NCI-H2029 (cell line): ENCODE data around the gene SORCS2.

Source experiments
- DNase-seq: peaks from one replicate; lab custom pipeline; 2025; lab: John Stamatoyannopoulos, UW

The SORCS2 gene

GRCh38 chr4:7692451-7693236, 500.3 kb downstream of the SORCS2 start:
- DNase-seq: no peak

DNA sequence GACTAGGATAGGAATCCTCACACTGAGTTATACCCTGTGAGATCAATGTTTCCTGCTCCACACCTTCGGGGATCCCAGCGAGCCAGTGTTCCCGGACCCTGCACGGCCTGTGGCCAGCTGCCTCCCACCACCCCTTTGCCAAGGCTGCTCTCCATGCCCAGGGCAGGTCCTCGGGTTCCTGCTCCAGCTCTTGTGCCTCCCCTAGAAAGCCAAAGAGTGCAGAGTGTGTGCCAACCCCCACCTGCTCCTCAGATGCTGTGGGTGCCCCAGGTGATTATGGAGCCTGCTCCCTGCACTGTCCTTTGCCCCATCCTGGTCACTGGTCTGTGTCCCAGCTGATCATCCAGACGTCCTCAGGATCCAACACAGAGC, 500.9 kb downstream of the SORCS2 start:
- DNase-seq: no peak

DNA sequence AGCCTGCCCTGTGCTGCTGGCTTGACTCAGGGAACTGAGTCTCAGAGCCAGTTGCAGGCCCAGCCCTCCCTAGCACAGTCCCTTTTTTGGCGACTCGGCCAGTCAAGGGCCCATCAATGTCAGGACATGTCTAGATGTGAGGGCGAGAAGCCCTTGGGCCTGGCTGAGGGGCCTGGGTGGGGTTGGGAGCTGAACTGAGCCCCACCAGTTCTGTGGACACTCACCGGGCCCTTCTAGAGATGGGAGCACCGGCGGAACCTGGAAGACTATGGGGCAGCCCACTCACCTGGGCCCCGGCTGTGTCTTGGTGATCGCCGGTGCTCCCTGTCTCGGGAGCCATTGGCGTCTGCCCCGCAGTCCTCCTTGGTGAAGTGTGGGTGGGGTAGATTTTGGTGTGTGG, 501.4 kb downstream of the SORCS2 start:
- DNase-seq: no peak

- no peak for DNase-seq
These were observed 502.0 kb downstream of the SORCS2 start for GRCh38 chr4:7694324-7694723.

- DNase-seq: no peak
These were observed 505.0 kb downstream of the SORCS2 start for GRCh38 chr4:7697343-7697742.

DNA sequence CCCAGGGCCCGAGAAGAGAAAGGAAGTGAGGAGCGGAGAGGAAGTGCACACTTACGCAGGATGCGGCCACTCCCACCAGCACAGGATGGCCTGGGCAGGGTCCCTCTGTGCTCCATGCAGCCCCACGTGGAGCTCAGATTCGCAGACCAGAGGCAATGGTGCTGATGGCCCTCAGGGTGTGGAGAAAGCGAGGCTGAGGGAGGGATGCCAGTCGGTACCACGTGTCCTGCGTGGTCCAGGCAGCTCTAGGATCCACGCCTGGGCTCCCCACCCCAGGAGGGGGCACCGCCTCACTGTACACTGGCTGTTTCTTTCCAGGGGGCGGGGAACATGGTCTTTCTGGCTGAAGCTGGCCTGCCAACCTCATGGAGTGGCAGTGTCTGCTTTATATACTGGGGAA, 505.5 kb downstream of the SORCS2 start:
- no peak for DNase-seq

DNA sequence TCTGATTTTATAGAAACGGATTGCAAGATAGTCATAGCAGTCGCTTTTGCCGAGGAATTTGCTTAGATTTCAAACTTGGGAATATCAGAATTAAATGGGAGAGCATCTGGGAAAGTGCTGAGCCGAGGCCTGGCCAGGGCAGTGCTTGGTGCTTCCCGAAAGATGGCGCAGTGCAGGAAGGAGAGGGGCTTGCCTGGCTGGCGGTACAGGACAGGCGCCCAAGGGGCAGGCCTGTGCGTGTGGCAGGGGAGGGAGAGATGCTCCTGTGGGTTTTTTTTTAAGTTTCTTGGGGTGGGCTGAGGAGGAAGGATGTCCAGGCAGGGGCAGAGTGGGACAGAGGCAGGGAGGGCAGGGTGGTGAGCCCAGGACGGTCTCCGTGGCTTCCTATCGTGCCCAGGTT, 506.2 kb downstream of the SORCS2 start:
- no peak for DNase-seq

DNA sequence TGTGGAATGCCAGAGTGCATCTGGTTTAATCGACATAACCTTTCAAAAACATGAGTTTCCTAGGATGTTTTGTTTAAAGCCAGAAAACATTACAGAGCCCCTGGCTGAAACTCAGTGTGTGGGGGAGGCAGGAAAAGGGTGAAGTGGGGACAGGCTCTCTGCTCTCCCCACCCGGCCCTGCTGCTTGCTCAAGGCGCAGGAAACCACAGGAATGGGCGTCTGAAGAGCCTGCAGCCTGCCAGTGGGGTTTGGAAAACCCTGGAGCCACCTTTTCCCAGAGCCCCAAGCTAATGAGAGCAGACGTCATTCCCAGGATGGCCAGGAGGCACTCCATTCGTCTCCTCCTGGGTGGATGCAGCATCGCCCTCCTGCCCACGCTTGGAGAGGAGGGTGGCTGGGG, 506.7 kb downstream of the SORCS2 start:
- no peak for DNase-seq

DNA sequence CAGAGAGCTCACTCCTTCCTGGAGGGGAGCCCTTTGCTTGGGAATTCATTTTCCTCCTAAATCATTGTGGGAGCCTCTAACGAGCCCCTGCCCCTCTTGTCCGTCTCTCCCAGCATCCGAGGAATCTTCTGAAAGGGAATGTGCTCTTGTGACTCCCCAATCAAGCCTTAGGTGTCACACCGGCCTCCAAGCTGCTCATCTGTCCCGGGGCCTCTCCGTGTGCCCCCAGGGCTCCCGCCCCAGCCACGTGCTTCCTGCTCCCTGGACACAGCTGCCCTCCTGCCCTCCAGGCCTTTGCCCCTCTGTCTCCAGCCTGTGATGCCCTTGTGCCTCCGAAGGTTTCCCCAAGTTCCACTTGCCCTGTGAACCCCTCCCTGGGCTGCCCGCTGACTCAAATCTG, 507.5 kb downstream of the SORCS2 start:
- DNase-seq: no peak

DNA sequence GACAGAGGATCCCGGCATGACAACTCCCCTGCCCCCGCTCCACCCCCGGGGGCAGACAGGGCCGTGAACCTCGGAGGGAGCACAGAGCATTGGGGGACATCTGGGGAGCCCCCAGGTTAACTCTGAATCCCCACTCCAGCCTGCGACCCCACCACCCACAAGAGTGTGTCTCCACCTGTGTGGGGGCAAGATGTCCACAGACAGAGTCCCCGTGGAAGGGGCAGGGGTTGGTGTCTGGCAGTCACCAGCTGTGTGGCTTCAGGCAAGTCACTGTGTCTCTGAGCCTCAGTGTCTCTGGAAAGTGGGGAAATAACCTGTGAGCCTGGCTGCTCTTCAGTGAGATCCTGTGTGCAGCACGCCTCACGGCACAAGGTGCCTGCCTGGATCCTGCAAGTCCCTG, 508.3 kb downstream of the SORCS2 start:
- no peak for DNase-seq

- DNase-seq: no peak
These were observed 509.7 kb downstream of the SORCS2 start for GRCh38 chr4:7701866-7702649.

- DNase-seq: peak; percentile 19
These were observed 511.4 kb downstream of the SORCS2 start for GRCh38 chr4:7703688-7704087.

DNA sequence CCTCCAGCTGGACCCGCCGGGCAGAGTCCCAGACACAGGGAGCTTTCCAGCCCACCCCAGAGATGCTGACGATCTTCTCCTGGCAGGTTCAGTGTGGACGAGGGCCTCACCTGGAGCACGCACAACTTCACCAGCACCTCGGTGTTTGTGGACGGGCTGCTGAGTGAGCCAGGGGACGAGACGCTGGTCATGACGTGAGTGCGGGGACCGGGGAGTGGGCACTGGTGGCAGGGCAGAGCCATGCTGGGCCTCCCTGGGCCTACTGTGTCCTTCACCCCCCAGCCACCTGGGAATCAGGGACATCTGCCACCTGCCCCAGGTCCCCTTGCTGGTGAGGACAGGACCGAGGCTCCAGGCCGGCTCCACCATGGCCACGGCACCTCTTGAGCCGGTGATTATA, 511.8 kb downstream of the SORCS2 start:
- DNase-seq: no peak

DNA sequence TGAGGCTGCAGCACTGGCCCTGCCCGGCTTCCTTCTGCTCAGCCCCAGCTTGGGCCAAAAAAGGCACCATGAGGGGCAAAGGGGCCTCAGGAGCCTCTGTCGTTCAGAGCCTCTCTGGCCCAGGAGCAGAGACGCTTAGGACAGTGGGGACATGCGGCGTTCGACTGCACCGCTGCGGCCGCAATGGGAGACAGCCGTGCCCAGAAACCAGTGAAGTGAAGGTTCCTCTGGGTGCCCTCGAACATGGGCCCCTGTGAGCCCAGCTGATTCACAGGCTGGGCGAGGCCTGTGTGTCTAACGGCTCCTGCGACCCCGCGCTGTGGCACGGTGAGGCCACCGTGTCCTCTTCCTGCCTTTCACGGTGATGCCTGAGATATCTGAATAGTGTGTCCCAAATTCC, 512.3 kb downstream of the SORCS2 start:
- DNase-seq: no peak

DNA sequence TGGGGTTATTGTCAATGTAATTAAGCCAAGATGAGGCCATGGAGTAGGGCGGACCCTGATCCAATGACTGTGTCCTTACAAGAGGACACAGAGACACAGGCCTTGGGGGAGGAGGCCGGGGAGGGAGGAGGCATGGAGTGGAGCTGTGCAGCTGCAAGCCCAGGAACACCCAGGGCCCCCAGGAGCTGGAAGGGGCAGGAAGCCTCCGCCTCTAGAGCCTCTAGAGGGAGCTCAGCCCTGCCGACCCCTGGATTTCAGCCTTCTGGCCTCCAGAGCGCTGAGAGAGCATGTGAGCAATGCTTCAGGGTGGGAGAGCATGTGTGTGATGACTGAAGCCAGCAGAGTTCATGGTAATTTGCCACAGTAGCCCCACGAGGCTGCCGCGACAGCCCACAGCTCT, 512.7 kb downstream of the SORCS2 start:
- no peak for DNase-seq

DNA sequence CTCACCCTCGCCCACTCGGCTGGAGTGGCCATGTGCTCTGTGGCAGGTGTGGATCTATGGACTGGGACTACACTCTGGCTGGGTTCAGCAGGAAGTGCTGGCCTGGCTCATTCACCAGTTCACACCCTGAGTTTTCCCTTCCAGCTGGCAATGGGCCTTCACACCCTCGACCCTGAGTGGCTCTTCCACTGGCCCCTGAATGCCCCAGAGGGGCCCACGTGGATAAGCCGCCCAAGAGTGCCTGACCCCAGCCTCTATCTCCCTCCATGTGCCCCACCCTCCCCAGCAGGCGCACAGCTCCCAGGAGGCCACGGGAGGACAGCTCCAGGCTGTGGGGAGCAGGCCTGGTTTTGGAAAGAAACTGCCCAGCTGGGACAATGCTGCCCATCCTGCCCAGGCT, 513.3 kb downstream of the SORCS2 start:
- DNase-seq: no peak

GRCh38 chr4:7708238-7708637, 515.9 kb downstream of the SORCS2 start:
- no peak for DNase-seq

- DNase-seq: no peak
These were observed 516.6 kb downstream of the SORCS2 start for GRCh38 chr4:7708981-7709380.

DNA sequence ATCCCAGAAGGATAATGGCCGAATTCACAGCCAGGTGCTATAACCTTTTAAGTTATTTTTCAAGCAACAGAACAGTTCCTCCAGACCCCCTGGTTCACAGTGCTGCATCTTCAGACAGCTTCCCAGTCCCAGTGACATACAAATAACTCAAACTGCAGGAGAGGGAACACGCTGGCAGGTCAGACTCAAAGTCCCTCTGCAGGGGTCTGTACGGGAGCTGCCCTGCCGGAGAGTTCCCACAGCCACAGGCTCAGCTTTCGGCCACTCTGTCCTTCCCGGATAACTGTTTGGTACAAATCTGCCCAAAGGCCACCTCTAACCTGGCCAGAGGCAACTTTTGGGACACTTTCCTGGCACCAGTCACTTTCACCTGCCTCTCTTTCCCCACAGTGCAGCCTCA, 517.1 kb downstream of the SORCS2 start:
- no peak for DNase-seq

DNA sequence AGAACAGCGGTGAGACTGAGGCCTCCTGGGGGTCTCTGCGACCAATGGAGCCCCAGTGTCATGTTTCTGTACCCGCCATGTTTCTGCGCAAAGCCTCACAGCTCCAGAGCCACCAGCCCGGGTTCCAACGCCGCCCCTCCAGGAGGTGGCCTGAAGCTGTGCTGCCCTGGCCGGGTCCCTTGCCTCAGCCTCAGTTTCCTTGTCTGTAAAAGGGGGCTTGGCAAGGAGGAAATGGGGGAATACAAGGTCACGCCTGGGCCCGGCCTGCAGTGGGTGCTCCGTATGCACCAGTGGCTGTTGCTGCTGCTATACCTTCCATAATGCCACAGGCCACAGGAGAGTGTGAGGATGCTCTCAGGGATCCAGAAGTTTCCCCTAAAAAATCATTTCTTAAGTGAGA, 517.8 kb downstream of the SORCS2 start:
- no peak for DNase-seq

GRCh38 chr4:7710576-7711306, 518.4 kb downstream of the SORCS2 start:
- no peak for DNase-seq

GRCh38 chr4:7711307-7711963, 519.1 kb downstream of the SORCS2 start:
- DNase-seq: no peak
